HL-60 (cell line): ENCODE results near the gene KCNJ11.

Source experiments
- GABPA ChIP-seq: IDR thresholded peaks from 2 replicates; pipeline ENCODE4 v1.6.1; 2012; ENCODE audit warnings: low read depth
- POLR2AphosphoS5 ChIP-seq: IDR thresholded peaks from 2 replicates; pipeline ENCODE4 v1.6.1; 2012; ENCODE audit warnings: low read depth
- SPI1 ChIP-seq: IDR thresholded peaks from 2 replicates; pipeline ENCODE4 v1.6.1; 2012; ENCODE audit warnings: low read depth, mild to moderate bottlenecking, borderline replicate concordance
- TF ChIP-seq, protein P1 (sequence below): IDR thresholded peaks from one replicate; pipeline ENCODE4 v1.5.1; 2011; ENCODE audit warnings: low read length, control low read depth, inconsistent platforms; ENCODE audit not compliant: insufficient read depth
- TF ChIP-seq, protein P2 (sequence below): IDR thresholded peaks from 2 replicates; pipeline ENCODE4 v1.6.1; 2012; ENCODE audit warnings: low read depth; ENCODE audit not compliant: insufficient replicate concordance

DNA sequence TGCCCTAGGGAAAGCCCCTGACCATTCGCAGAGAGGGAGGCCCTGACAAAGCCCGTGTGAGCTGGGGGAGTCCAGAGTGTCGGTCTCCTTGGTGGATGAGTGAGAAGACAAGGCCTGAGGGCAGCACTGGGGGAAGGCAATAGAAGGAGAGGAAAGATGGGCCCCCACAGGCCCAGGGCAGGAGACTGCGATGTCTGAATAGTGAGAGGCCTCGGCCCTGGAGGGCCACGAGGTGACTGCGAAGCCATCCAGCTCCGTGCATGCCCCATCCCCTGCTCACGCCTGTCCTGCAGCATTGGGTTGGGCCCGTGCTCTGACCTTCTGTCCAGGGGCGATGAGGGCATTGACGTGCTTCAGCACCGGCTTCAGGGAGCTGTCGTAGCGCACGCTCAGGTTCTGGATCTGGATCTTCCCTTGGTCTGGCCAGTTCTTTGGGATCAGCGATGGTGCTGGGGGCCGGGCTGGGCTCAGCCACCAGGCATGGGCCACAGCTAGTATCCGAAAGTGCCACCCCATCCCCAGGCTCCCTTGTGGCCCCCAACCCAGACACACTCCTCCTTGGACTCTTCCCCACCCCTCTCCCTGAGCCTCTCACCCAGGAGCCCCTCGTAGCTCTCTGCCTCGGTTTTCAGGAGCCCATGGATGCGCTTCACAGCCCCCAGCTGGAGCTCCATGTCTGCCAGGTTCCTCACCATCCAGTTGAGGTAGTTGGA lies 8.3 kb upstream of the KCNJ11 start:
- TF ChIP-seq, protein P1, sequence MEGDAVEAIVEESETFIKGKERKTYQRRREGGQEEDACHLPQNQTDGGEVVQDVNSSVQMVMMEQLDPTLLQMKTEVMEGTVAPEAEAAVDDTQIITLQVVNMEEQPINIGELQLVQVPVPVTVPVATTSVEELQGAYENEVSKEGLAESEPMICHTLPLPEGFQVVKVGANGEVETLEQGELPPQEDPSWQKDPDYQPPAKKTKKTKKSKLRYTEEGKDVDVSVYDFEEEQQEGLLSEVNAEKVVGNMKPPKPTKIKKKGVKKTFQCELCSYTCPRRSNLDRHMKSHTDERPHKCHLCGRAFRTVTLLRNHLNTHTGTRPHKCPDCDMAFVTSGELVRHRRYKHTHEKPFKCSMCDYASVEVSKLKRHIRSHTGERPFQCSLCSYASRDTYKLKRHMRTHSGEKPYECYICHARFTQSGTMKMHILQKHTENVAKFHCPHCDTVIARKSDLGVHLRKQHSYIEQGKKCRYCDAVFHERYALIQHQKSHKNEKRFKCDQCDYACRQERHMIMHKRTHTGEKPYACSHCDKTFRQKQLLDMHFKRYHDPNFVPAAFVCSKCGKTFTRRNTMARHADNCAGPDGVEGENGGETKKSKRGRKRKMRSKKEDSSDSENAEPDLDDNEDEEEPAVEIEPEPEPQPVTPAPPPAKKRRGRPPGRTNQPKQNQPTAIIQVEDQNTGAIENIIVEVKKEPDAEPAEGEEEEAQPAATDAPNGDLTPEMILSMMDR: no peak
- no peak for TF ChIP-seq POLR2AphosphoS5
- TF ChIP-seq, protein P2, sequence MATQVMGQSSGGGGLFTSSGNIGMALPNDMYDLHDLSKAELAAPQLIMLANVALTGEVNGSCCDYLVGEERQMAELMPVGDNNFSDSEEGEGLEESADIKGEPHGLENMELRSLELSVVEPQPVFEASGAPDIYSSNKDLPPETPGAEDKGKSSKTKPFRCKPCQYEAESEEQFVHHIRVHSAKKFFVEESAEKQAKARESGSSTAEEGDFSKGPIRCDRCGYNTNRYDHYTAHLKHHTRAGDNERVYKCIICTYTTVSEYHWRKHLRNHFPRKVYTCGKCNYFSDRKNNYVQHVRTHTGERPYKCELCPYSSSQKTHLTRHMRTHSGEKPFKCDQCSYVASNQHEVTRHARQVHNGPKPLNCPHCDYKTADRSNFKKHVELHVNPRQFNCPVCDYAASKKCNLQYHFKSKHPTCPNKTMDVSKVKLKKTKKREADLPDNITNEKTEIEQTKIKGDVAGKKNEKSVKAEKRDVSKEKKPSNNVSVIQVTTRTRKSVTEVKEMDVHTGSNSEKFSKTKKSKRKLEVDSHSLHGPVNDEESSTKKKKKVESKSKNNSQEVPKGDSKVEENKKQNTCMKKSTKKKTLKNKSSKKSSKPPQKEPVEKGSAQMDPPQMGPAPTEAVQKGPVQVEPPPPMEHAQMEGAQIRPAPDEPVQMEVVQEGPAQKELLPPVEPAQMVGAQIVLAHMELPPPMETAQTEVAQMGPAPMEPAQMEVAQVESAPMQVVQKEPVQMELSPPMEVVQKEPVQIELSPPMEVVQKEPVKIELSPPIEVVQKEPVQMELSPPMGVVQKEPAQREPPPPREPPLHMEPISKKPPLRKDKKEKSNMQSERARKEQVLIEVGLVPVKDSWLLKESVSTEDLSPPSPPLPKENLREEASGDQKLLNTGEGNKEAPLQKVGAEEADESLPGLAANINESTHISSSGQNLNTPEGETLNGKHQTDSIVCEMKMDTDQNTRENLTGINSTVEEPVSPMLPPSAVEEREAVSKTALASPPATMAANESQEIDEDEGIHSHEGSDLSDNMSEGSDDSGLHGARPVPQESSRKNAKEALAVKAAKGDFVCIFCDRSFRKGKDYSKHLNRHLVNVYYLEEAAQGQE: no peak
- no peak for TF ChIP-seq SPI1
- TF ChIP-seq GABPA: no peak
